Esophagus muscularis mucosa (tissue), 3 donors: ENCODE results near the gene MUC2.
"Not testable (repeated sequence)": the region's sequence is repeated elsewhere in the genome, so short reads cannot be mapped to it uniquely, and the experiment has no call there.

Experiments
- CTCF ChIP-seq, 3 experiments: fragments of 200-600 bp in 2 of 3; fragments of 450-650 bp in 1 of 3; sonication (generic) in 2 of 3; IDR thresholded peaks; one replicate each; pipeline ENCODE4 v1.5.1; 2017 to 2019; ENCODE audit warnings: antibody characterized with exemption in 3 of 3, mild to moderate bottlenecking in 2 of 3, moderate library complexity in 1 of 3
- POLR2AphosphoS5 ChIP-seq, 2 donors: sonication (generic); formaldehyde crosslinking; IDR thresholded peaks; one replicate each; pipeline ENCODE4 v1.6.1; 2017; ENCODE audit warnings: antibody characterized with exemption in 2 of 2

- TF ChIP-seq POLR2AphosphoS5, CTCF (IDR thresholded peaks at IDR 0.05): not testable (repeated sequence)
These were observed 40.6 kb downstream of the MUC2 start for GRCh38 chr11:1115292-1115691.
